ENCODE results near the gene RAB6D. TPM values are rescaled to one million over a fixed set of nuclear protein-coding genes. Genes with fewer than 3 reads are reported as not detected.
"Not testable (repeated sequence)": the region's sequence is repeated elsewhere in the genome, so short reads cannot be mapped to it uniquely, and the experiment has no call there.

RAB6D gene
- total and polyA plus RNA-seq, 2 donors = 0.21 to 0.28 TPM

DNA sequence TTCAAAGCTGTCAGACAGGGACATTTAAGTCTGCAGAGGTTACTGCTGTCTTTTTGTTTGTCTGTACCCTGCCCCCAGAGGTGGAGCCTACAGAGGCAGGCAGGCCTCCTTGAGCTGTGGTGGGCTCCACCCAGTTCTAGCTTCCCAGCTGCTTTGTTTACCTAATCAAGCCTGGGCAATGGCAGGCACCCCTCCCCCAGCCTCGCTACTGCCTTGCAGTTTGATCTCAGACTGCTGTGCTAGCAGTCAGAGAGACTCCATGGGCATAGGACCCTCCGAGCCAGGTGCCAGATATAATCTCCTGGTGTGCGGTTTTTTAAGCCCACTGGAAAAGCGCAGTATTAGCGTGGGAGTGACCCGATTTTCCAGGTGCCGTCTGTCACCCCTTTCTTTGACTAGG lies 16.9 kb downstream of the RAB6D start:
- H3K4me3 ChIP-seq (ENCODE audit: low read length in 2 of 2); H3K36me3 ChIP-seq (ENCODE audit: control insufficient read depth in 2 of 2, insufficient read depth in 2 of 2, low read length in 1 of 2); H3K9me3 ChIP-seq (ENCODE audit: control insufficient read depth in 2 of 2, insufficient read depth in 1 of 2, low read length in 1 of 2); H3K27me3 ChIP-seq (ENCODE audit: control insufficient read depth in 2 of 2, insufficient read depth in 1 of 2, low read length in 1 of 2); DNase-seq (ENCODE audit: low read depth in 6 of 9, low spot score in 9 of 9); H3K4me1 ChIP-seq (ENCODE audit: control insufficient read depth in 2 of 2, insufficient read depth in 2 of 2, low read length in 2 of 2); H3K27ac ChIP-seq (ENCODE audit: low read depth in 1 of 2, low read length in 1 of 2): not testable (repeated sequence)
- WGBS = 92% methylated on average over 7 of the region's 7 CpGs

DNA sequence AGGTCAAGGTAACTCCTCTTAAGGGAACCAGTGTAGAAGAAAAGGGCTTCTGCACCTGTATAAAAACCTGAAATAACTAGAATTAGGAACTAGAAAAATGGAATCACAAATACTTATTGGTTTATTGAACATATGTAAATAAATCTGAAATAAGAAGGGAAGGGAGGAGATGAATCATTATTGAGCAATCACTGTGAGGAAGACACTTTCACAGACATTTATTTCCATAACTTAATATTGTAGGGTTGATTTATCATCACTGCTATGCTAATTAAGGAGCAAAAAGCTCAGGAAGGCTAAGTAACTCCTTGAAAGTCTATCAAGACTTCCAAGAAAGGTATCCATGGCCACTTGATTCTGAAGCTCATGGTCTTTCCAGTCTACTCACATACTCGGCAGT lies 24.7 kb downstream of the RAB6D start:
- DNase-seq (ENCODE audit: low read depth in 6 of 9, low spot score in 9 of 9); H3K36me3 ChIP-seq (ENCODE audit: control insufficient read depth in 2 of 2, insufficient read depth in 2 of 2, low read length in 1 of 2); H3K27me3 ChIP-seq (ENCODE audit: control insufficient read depth in 2 of 2, insufficient read depth in 1 of 2, low read length in 1 of 2); H3K4me3 ChIP-seq (ENCODE audit: low read length in 2 of 2); H3K4me1 ChIP-seq (ENCODE audit: control insufficient read depth in 2 of 2, insufficient read depth in 2 of 2, low read length in 2 of 2); H3K9me3 ChIP-seq (ENCODE audit: control insufficient read depth in 2 of 2, insufficient read depth in 1 of 2, low read length in 1 of 2); H3K27ac ChIP-seq (ENCODE audit: low read depth in 1 of 2, low read length in 1 of 2): not testable (repeated sequence)
- 87% methylated on average over 1 of the region's 1 CpG for WGBS

DNA sequence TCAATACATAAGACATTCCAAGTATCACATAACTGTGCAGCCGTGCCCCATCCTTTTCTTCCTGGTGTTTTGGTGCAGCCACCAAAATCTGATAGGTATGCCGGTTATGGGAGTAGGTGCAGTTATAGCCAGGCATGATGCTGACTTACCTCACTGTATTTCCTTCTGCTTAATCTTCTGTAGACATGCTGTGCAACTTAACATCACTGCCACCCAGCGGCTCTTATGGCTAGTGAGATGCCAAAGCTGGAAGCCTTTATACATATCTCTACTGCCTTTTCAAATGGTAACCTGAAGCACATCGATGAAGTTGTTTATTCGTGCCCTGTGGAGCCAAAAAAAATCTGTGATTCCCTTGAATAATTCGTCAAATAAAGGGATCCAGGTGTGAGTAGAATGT lies 28.6 kb downstream of the RAB6D start:
- not testable (repeated sequence) for H3K9me3 ChIP-seq (ENCODE audit: control insufficient read depth in 2 of 2, insufficient read depth in 1 of 2, low read length in 1 of 2); H3K27me3 ChIP-seq (ENCODE audit: control insufficient read depth in 2 of 2, insufficient read depth in 1 of 2, low read length in 1 of 2); DNase-seq (ENCODE audit: low read depth in 6 of 9, low spot score in 9 of 9); H3K4me3 ChIP-seq (ENCODE audit: low read length in 2 of 2); H3K27ac ChIP-seq (ENCODE audit: low read depth in 1 of 2, low read length in 1 of 2); H3K36me3 ChIP-seq (ENCODE audit: control insufficient read depth in 2 of 2, insufficient read depth in 2 of 2, low read length in 1 of 2); H3K4me1 ChIP-seq (ENCODE audit: control insufficient read depth in 2 of 2, insufficient read depth in 2 of 2, low read length in 2 of 2)
- whole genome bisulfite sequencing = 30% methylated on average over 6 of the region's 6 CpGs

DNA sequence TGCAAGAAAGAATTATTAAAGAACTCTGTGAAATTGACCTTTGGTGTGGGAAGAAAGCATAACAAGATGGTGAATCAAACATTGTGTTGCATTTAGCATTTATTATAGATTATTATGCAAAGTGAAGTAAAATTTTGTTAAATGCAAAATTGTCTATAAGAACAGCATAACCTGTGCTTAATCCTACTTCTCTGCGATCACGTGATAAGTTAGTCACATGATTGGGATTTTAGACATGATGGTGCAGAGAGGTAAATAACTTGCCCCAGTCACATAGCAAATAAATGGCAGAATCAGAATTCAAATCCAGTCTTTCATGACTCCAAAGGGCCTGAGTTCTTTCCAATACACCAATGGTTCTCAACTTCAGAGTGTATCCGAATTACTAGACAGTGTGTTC lies 31.3 kb downstream of the RAB6D start:
- 98% methylated on average over 3 of the region's 3 CpGs for WGBS
- not testable (repeated sequence) for DNase-seq (ENCODE audit: low read depth in 6 of 9, low spot score in 9 of 9); H3K4me1 ChIP-seq (ENCODE audit: control insufficient read depth in 2 of 2, insufficient read depth in 2 of 2, low read length in 2 of 2); H3K27me3 ChIP-seq (ENCODE audit: control insufficient read depth in 2 of 2, insufficient read depth in 1 of 2, low read length in 1 of 2); H3K4me3 ChIP-seq (ENCODE audit: low read length in 2 of 2); H3K36me3 ChIP-seq (ENCODE audit: control insufficient read depth in 2 of 2, insufficient read depth in 2 of 2, low read length in 1 of 2); H3K27ac ChIP-seq (ENCODE audit: low read depth in 1 of 2, low read length in 1 of 2); H3K9me3 ChIP-seq (ENCODE audit: control insufficient read depth in 2 of 2, insufficient read depth in 1 of 2, low read length in 1 of 2)

DNA sequence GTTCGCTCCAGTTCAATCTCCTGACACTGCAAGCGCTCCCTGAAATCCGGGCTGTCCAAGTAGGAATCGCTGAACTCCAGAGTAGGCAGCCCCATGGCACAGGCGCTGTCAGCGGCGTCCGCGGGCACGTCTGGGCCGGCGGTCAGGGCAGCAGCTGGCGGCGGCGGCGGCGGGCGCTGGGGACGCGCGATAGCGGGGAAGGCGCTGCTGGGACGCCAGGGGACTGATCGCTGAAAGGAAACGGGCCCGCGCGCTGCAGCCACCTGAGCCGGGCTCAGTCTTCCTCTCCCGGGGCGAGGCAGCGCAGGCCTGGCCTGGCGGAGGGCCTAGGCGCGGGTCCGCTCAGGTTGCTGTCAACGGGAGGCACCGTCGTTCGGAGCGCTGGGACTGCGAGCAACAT lies 33.0 kb downstream of the RAB6D start:
- not testable (repeated sequence) for H3K27me3 ChIP-seq (ENCODE audit: control insufficient read depth in 2 of 2, insufficient read depth in 1 of 2, low read length in 1 of 2); H3K4me3 ChIP-seq (ENCODE audit: low read length in 2 of 2); H3K9me3 ChIP-seq (ENCODE audit: control insufficient read depth in 2 of 2, insufficient read depth in 1 of 2, low read length in 1 of 2); H3K36me3 ChIP-seq (ENCODE audit: control insufficient read depth in 2 of 2, insufficient read depth in 2 of 2, low read length in 1 of 2); H3K27ac ChIP-seq (ENCODE audit: low read depth in 1 of 2, low read length in 1 of 2); H3K4me1 ChIP-seq (ENCODE audit: control insufficient read depth in 2 of 2, insufficient read depth in 2 of 2, low read length in 2 of 2)
- 7% methylated on average over 39 of the region's 43 CpGs for WGBS
- peak in 1 of 9 donors; percentile 1 for DNase-seq (ENCODE audit: low read depth in 6 of 9, low spot score in 9 of 9)

DNA sequence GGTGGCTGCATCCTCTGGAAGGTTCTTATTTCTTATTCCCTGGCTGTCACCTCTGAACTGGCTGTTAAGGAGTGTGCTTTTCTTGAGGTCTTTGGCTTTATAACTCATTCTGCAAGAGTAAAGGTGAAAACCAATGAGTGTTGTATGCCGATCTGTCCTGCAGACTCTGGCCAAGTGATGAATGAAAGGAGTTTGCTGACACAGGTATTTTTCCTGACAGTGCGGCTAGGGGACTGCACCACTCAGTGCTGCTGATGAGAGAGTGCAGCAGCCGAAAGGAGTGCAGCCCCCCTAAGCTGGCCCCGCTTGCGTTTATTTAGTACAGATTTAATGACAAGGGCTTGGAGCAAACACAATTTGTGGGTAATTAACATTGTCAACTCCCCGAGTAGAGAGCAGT lies 41.8 kb downstream of the RAB6D start:
- Histone ChIP-seq H3K4me1 (ENCODE audit: control insufficient read depth in 2 of 2, insufficient read depth in 2 of 2, low read length in 2 of 2) (no peaks in the 10 kb centered on the region), H3K9me3 (ENCODE audit: control insufficient read depth in 2 of 2, insufficient read depth in 1 of 2, low read length in 1 of 2) (no peaks in the 10 kb centered on the region), H3K36me3 (ENCODE audit: control insufficient read depth in 2 of 2, insufficient read depth in 2 of 2, low read length in 1 of 2) (no peaks in the 10 kb centered on the region), H3K27me3 (ENCODE audit: control insufficient read depth in 2 of 2, insufficient read depth in 1 of 2, low read length in 1 of 2) (no peaks in the 10 kb centered on the region), H3K4me3 (ENCODE audit: low read length in 2 of 2) (no peak overlapping the region), H3K27ac (ENCODE audit: low read depth in 1 of 2, low read length in 1 of 2) (no peak overlapping the region)
- WGBS = 92% methylated on average over 6 of the region's 6 CpGs
- DNase-seq (ENCODE audit: low read depth in 6 of 9, low spot score in 9 of 9) = no peak

DNA sequence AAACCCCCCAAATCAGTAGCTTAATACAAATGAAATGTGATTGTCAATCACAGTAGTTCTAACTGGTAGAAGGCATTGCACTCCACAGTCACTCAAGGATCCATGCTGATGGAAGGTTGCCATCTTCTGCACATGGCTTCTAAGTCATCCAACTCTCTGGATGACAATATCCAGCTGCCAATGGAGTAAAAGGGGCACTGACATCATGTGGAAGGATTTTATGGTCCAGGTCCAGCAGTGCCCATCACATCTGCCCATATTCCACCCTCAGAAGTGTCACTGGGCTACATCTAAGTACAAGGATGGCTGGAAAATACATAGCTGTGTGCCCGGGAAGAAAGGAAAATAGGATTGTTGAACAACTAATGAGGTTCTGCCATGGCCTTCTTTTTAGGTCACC lies 42.6 kb downstream of the RAB6D start:
- WGBS = 90% methylated on average over 1 of the region's 1 CpG
- not testable (repeated sequence) for DNase-seq (ENCODE audit: low read depth in 6 of 9, low spot score in 9 of 9); H3K27me3 ChIP-seq (ENCODE audit: control insufficient read depth in 2 of 2, insufficient read depth in 1 of 2, low read length in 1 of 2); H3K9me3 ChIP-seq (ENCODE audit: control insufficient read depth in 2 of 2, insufficient read depth in 1 of 2, low read length in 1 of 2); H3K27ac ChIP-seq (ENCODE audit: low read depth in 1 of 2, low read length in 1 of 2); H3K36me3 ChIP-seq (ENCODE audit: control insufficient read depth in 2 of 2, insufficient read depth in 2 of 2, low read length in 1 of 2); H3K4me1 ChIP-seq (ENCODE audit: control insufficient read depth in 2 of 2, insufficient read depth in 2 of 2, low read length in 2 of 2); H3K4me3 ChIP-seq (ENCODE audit: low read length in 2 of 2)

DNA sequence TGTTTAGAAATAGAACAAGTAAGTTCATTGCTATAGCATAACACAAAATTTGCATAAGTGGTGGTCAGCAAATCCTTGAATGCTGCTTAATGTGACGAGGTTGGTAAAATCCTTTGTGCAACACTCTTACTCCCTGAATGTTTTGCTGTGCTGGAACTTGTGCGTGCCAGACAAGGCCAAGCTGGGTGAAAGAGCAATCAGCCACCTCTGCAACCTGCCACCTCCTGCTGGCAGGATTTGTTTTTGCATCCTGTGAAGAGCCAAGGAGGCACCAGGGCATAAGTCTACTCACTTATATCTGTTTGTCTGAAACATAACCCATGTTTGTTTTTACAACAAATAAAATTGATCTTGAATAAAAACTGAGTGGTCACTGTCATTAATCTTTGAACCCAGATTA lies 53.0 kb downstream of the RAB6D start:
- not testable (repeated sequence) for DNase-seq (ENCODE audit: low read depth in 6 of 9, low spot score in 9 of 9); H3K27me3 ChIP-seq (ENCODE audit: control insufficient read depth in 2 of 2, insufficient read depth in 1 of 2, low read length in 1 of 2); H3K36me3 ChIP-seq (ENCODE audit: control insufficient read depth in 2 of 2, insufficient read depth in 2 of 2, low read length in 1 of 2); H3K4me1 ChIP-seq (ENCODE audit: control insufficient read depth in 2 of 2, insufficient read depth in 2 of 2, low read length in 2 of 2); H3K27ac ChIP-seq (ENCODE audit: low read depth in 1 of 2, low read length in 1 of 2); H3K9me3 ChIP-seq (ENCODE audit: control insufficient read depth in 2 of 2, insufficient read depth in 1 of 2, low read length in 1 of 2); H3K4me3 ChIP-seq (ENCODE audit: low read length in 2 of 2)
- 90% methylated on average over 2 of the region's 2 CpGs for WGBS

Measured in thymus (tissue), 11 donors.